GM21529 (cell line): ENCODE measurements around the gene MAN1C1.

ENCODE experiments used
- ATAC-seq: cut with Tn5 transposase; IDR thresholded peaks from one replicate; pipeline ENCODE4 v1.9.1; 2021; ENCODE audit not compliant: unreplicated experiment

Gene MAN1C1

DNA sequence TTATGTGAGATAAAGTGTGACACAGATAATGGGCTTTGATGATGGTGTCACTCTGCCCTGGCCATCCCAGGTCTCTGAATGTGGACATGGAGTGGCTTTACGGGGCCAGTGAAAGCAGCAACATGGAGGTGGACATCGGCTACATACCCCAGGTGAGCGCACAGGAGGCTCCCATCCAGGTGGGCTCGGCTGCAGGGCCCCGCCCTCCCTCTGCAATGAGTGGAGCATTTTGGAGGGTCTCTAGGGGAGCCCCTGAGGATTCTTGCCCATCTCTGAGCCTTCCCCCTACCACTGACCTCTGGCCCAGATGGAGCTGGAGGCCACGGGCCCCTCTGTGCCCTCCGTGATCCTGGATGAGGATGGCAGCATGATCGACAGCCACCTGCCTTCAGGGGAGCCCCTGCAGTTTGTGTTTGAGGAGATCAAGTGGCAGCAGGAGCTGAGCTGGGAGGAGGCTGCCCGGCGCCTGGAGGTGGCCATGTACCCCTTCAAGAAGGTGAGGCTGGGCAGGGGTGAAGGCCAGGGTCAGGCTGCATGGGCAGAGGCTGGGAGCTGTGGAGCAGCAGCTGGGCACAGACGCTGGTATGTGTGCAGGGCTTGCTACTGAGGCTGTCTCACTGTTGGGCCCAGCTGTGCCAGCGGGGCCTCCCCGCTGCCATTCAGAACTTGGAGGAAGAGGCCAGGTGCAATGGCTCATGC is 194.9 kb downstream of the MAN1C1 start:
- ATAC-seq, result no peak

DNA sequence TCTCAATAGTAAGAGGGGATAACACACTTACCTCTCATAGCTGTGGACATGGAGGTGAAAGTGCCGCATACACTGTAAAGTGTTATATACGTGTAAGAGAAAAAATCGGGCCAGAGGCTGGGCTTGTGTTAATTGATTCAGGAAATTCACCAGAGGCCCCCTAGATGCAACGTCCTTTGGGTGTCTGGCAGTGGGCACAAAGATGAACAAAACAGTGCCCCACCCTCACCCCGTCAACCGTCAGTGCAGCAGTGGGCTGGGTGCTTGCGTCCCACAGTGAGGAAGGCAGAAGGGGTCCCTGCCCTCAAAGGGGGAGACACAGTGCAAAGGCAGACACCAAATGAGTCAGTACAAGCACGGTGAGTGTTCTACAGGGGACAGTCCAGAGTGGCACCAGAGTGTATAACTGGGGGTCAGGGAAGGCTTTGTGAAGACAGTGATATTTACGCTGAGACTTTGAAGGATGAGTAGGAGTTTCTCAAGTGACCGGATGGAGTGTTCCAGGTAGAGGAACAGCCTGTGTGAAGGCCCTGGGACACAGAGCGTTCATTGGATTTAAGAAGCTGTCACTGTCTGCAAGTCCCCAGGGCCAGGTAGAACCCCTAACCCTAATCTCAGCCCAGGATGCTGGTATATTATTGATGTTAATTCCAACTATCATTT is 196.6 kb downstream of the MAN1C1 start:
- ATAC-seq, result no peak

DNA sequence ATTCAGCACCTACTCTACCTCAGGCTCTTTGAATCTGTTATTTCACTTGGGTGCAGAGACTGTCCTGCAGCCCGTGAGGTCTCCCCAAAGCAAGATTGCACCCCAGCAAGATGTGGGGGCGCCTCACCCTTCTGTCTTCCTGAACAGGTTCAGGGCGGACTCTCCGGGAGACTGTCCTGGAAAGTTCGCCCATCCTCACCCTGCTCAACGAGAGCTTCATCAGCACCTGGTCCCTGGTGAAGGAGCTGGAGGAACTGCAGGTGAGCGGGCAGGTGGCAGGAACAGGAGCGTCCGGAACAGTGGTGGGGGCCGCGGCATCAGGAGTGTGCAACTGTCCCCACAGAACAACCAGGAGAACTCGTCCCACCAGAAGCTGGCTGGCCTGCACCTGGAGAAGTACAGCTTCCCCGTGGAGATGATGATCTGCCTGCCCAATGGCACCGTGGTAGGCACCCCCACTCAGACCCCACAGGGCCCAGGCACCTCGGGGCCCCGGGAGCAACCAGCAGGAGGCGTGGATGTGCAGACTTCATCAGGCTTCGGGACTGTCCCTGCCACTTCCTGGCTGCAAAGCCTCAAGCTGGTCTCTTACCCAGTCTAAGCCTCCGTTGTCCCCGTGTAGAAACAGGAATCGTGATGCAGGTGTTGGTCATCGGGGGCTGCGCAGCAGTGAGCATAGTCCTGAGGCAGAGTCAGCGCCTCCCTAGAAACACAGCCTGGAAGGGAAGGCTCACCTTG is 197.3 kb downstream of the MAN1C1 start:
- no peak for ATAC-seq

DNA sequence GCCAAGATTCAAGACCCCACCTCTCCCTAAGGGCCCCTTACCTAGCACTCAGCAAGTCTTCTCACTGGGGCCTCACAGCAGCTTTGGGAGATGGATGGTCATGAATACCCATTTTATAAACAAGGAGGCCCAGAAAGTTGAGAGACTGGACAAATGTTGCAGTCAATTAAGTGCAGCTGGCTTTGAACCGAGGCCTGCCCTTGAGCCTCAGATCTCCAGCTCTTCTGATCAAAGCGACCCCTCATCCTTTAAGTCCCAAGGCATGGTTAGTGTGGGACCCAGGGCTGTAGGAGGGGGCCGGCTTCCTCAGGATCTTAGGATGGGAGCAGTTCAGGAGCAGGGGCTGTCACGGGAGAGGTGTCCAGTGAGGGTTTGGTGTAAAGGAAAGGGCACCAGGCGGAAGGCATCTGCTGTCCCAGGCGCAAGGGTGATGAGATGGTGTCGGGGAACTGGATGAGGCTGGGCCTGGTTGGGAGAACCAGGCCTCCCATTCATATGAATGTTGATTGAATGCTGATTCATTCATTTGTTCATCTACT is 198.0 kb downstream of the MAN1C1 start:
- ATAC-seq, result no peak

DNA sequence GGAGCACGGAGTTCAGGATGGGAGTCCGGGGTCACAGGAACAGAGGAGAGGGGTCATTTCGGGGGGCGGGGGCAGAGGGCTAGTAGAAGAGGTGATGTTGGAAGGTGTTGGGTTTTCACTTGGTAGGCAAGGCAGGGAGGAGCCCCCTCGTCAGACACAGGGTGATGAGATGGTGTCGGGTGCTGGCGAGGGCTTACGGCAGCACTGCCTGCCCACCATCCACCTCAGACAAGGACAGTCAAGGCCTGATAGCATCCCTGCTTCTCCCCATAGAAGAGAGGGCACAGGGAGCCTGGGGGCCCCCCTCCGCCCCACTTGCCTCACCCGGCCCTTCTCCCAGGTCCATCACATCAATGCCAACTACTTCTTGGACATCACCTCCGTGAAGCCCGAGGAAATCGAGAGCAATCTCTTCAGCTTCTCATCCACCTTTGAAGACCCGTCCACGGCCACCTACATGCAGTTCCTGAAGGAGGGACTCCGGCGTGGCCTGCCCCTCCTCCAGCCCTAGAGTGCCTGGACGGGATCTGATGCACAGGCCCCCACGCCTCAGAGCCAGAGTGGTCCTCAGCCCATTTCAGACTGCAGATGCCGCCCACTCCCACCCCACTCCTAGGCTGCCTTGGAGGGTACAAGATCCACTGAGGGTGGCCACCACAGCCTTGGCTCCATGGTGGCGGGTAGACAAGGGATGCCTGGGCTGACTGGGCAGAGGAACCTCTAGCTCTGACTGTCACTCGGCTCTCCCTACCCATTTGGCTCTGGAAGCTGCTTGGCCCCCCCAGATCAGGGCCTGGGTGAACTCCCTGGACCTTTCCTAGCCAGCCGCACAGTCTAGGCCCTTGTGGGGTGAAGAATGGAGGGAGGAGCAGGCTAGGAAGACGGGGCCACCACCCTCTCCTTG is 198.9 kb downstream of the MAN1C1 start:
- no peak for ATAC-seq

DNA sequence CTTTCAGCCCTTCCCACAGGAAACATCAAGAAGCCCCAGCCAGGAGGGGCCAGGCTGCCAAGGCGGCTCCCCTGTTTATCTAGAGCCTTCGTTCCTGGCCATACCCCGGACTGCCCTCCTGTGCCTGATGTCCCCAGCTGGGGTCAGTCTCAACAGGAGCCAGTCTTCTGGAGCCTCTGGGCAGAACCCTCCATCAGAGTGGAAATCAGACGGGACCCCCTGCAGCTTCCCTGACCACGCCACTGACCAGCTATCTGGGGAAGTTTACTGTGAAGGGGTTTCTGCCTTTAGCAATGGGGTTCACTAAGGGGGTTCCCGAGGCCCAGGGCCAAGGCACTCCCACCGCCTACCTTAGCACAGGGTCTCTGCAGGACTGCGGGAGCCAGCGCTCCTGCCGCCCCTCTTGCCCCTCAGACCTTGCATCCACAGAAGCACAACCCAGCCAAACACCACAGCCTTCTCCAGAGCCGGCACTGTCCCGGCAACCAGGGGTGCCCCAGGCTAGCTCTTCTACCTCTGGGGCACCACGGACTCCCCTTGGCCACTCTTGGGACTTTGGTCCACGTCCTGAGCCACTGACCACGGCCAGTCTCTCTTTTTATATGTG is 199.6 kb downstream of the MAN1C1 start:
- ATAC-seq, result no peak

DNA sequence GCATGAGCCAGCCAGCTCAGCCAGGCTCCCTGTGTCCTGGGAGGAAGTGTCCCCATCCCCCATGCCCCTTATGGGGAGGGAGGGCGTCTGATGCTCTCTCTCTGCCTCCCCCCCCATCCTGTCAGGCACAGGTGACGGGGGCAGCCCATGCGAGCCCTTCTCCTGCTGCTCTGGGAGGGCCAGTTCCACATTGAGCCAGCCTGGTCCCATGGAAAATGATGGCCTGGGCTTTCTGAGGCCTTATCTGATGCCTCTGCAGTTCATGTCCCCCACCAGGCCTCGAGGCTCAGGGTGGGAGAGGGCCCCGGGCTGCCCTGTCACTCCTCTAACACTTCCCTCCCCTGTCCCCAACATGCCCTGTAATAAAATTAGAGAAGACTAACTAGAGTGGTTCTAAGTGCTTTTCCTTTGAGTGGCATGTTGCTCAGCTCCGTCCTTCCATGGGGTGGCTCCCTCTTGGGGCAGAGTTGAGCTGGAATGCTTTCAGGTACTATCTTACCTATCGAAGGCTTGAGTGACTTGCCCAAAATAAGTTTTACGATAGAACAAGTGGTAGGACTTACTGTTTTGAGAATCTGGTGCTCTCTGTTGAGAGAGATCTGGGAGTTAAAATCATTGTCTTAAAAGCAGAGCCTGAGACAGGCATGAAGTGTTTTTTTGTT is 201.4 kb downstream of the MAN1C1 start:
- ATAC-seq, result no peak

DNA sequence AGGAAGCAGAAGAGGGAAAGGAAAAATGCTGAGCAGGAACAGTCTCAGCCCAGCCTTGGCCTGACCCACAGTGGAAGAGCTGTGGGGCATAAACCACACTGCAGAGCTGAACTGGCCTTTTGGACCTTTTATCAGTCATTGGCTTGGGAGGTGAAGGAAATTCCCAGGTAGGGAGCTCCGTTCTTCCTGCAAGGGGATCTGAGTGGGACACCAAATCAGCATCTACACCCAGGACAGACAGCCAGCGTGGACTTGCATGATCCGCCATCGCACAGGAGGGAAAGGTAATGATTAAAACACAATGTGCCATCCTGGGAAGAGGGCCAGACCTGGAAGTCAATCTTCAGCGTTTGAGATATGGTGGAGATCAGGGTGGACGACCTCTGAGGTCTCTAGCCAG is 202.0 kb downstream of the MAN1C1 start:
- no peak for ATAC-seq

DNA sequence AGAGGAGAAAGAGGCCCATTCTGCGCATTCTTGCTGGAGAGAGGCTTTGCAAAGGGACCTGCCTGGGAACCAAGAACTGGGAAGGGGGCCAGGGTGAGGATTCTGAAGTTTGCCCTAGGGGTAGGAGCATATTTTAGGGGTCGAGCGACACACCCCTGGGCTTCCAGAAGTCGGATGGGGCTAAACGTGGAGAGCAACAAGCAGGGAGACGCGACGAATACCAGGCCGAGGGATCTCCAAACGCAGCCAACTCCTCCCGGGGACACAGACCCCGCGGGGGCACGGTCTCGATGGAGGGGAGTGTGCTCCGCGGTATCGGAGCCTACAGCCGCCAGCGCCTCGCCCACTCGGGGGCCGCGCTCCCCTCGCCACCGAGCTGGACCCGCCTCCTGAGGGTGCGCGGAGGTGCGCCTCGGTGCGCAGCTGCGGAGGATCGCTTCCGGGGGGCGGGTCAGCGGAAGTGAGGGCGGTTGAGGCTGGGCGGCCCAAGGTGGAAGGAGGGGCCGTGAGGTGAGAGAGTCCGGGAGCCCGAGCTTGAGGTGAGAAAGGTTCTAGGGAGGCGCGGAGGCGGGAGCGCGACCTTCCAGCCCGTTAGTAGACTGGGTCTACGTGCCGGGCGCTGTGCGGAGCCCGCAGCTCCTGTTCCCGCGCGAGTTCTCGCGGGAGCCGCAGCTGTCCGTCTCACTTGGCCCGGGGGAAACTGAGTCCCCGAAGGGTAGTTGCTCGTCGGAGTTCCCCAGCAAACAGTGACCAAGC is 203.1 kb downstream of the MAN1C1 start, which contains the start of gene MTFR1L:
Gene MTFR1L, plus strand, starts transcription at position 464 of the 756 bp plus-strand sequence. CDS start 3,151 bp downstream, outside the sequence.
- peak; percentile 84 for ATAC-seq

DNA sequence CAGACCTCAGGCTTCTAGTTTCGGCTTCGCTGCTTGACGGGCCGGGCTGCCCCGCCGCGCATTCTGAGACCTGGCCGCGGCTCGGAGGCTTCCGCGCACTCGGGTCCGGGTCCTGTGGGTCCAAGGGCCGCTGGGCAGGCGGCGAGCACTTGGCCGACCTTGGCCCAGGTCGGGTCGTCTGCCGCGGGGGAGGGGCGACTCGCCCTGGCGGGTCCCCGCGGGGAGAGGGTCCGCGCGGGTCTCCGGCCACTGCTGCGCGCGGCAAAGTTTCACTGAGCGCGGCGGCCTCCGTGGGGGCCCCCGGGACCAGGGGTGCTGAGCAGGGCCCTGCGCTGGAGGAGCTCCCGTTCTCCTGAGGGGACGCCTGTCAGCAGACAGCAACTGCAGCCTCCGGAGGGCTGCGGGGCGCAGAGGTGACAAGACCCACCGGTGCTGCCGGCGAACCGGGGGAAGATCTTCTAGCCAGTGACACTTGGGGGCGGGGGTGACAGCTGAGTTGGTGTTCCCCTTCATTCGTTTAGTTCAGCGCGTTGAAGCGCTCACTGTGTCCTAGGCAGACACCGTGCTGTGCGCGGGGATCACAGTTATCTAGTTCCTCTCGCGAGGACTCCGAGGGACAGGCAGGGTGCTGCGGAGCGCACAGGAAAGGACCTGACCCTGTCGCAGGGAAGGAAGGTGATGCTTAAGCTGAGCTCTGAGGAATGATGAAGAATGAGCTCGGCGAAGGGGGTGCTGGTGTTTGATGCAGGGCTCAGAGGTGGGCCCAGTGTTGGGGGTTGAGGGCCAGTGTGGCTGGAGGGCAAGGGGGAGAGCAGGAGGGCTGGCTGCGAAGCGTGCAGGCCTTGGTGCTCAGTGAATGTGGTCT is 203.9 kb downstream of the MAN1C1 start:
- peak; percentile 47 for ATAC-seq

DNA sequence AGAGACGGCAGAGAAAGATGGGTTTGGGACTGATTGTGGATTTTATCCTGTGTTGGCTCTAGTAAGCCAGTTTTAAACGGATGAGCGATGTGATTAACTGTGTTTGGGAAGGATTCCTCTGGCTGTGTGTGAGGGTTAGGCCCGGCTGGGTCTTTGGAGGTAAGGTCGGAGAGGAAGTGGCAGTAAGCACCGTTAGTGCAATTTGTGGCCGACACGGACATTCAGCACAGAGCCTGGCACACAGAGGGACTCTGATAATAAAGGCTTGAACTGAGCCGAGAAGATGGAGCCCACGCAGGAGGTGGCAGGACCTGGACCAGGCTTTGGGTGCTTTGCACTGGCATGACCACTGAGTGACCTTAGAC is 204.5 kb downstream of the MAN1C1 start:
- no peak for ATAC-seq

DNA sequence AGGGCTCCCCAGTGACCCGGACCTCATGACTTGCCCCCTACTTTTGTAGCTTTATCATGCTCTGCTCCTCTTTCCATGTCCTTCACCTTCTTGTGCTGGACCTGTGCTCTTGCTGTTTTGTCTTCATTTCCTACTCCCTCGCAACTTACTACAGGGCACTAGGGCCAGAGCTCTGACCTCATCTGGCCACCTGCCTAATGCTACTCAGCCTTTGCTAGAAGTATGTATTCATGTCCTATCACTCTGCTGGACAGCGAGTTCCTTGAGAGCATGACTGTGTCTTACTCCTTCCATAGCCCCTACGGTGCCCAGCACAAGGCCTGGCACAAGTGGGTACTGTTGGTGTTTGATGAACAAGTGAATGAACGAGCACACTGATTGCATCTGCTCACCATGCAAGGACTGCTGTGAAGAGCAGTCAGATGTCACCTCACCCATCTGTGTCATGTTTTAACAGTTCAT is 205.1 kb downstream of the MAN1C1 start:
- ATAC-seq, result no peak

DNA sequence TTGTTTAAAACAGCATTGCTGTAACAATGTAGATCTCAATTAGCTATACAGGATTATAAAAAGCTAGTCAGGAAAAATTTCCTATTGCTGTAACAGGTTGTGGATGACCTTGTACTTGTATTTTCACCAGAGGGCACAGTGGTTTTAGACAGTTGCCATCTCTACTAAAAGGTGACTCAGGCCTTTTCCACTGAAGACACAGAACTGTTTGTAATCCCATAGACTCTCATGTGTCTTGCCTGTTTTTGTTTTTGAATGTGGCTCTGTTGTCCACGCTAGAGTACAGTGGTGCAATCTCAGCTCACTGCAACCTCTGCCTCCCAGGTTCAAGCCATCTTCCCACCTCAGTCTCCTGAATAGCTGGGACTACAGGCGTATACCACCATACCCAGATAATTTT is 209.0 kb downstream of the MAN1C1 start:
- no peak for ATAC-seq

DNA sequence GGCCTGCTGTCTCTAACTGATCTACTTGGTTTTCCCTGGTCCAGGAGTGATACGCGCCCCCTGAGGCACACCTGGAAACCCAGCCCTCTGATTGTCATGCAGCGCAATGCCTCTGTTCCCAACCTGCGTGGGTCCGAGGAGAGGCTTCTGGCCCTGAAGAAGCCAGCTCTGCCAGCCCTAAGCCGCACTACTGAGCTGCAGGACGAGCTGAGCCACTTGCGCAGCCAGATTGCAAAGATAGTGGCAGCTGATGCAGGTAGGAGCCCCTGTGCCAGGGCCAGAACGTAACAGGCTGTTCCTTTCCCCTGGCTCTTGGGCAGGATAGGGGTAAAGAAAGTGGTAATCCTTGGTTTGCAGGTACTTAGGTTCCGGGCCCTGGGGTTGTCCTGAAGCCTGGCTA is 210.0 kb downstream of the MAN1C1 start:
- ATAC-seq, result no peak

DNA sequence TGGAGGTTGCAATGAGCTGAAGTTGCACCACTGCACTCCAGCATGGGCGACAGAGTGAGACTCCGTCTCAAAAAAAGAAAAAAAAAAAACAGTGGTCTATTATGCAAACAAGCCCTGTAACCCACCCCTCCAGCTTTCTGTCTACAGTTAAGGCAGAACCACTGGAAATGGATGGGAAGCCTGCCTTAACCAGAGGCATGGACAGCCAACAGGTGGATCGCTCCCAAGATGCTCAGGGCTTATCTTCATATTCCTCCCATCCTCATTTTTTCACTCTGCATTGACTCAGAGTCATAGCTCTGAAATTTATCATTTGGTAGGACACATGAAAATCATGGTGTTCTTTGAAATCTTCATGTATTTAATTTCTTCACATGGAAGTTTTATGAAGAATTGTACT is 211.9 kb downstream of the MAN1C1 start:
- ATAC-seq, result no peak

DNA sequence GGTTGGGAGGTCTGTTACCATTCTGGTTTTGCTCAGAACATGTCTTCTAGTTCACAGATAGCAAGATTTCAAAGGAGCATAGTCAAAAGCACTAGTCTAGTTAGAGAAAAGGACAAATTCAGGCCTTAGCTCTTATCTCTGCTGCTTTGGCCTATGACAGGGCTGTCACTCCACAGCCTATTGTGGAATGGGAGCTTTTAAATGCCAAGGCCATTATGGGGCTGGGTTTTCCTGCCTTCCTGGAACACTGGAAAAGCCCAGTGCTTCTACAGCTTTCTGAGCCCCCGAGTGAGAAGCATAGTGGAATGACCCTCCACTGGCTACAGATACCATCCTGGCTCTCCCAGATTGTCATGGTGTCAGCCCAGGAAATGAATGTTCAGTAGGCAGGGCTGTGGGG is 212.5 kb downstream of the MAN1C1 start:
- no peak for ATAC-seq

DNA sequence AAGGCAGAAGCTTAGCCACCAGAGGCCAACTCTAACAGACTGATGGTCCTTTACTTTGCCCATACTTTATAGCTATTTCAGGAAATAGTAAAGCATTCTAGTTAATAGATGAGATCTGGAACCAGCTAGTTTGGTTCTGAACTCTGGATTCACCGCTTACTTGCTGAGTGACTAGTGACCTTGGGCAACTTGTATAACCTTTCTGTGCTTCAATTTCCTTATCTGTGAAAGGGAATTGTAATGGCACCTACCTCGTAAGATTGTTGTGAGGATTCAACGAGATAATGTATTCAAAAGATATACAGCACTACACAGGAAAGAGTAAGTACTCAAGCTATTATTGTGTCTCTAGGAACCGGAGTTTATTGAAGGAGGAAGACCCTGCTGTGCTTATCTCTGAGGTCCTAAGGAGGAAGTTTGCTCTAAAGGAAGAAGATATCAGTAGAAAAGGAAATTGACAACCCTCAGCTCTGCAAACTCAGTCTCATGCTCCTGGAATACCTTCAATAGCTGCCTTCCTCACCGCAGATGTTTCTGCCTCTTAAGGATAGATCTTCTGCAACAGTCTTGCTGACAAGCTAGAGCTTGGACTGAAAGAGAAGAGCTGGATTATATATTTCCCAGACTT is 215.1 kb downstream of the MAN1C1 start:
- ATAC-seq, result no peak
